Suppressor macrophage treated with lipopolysaccharide for 1 hour (primary cell): Measurements from ENCODE around the gene HCK.
A peak's percentile ranks its signal among the peaks of the same experiment; 100 is the strongest.

Experiments used
- DNase-seq, 3 donors: peaks; one replicate each; pipeline ENCODE4 v3.0.0-alpha.2; 2020 to 2022

Gene HCK

DNA sequence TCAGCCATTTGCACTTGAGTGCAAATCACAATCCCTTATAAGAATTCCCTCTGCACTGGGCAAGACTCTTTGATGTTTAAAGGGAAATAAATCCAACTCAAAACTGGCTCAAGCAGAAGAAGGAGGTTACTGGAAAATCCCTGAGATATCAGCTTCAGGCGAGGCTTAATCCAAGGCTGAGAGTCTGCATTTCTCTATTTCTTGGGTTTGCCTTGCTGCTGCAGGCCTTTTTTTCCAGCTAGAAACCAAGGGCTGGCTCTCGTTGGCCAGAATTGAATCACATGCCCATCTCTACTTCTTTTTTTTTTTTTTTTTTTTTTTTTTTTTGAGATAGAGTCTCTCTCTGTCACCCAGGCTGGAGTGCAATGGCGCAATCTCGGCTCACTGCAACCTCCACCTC lies 11.7 kb downstream of the HCK start:
- peak; percentile 79 to 84 (median 82) for DNase-seq

DNA sequence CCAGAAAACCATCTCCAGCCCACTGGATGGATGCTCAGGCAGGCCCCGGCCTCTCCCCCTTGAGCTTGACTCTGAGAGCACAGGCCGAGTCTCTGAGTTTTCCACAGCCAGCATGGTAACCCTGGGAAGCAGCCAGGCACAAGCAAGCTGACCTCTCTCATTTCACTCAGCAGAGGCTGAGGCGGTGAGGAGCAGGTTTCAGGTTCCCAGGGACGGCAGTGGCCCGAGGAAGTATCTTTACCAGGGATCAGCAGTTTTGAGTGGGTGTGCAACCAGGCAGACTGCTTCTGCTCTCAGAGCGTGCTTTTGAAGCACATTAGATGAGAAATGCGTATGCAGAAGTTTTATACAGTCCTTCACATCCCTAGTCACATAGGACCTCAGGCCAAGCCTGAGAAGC lies 12.6 kb downstream of the HCK start:
- DNase-seq = peak; percentile 50 to 64 (median 56)

- DNase-seq = no peak
These were observed 15.3 kb downstream of the HCK start for GRCh38 chr20:32067234-32067821.

DNA sequence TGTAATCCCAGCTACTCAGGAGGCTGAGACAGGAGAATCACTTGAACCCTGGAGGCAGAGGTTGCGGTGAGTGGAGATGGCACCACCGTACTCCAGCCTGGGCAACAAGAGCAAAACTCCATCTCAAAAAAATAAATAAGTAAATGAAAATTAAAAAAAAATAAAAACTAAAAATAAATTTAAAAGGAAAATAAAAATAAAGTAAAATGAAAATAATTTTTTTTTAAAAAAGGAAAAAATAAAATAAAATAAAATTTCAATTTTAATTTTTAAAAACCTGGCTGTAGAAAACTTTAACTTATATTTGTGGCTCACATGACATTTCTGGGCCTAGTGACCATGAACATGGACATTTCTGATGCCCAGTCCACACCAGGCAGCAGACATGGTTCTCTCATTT lies 16.1 kb downstream of the HCK start:
- DNase-seq = no peak

- no peak for DNase-seq
These were observed 17.7 kb downstream of the HCK start for GRCh38 chr20:32069711-32070110.

DNA sequence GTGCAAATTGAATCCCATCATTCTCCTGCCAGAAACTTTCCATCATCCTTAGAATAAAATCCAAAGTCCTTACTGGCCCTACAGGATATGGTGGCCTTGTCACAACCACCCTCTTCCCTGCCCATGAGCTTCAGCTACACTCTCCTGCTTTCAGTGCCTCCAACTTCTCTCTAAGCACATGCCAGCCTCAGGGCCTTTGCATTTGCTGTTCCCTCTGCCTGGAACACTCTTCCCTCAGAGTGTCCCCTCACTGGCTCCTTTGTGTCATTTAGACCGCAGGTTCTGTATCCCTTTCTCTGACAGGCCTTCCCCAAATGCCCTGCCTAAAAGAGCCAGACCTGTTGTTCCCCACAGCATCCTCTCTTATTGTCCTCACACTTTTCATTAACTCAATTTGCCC lies 18.2 kb downstream of the HCK start:
- DNase-seq = no peak

- DNase-seq = no peak
These were observed 18.7 kb downstream of the HCK start for GRCh38 chr20:32070690-32071213.

DNA sequence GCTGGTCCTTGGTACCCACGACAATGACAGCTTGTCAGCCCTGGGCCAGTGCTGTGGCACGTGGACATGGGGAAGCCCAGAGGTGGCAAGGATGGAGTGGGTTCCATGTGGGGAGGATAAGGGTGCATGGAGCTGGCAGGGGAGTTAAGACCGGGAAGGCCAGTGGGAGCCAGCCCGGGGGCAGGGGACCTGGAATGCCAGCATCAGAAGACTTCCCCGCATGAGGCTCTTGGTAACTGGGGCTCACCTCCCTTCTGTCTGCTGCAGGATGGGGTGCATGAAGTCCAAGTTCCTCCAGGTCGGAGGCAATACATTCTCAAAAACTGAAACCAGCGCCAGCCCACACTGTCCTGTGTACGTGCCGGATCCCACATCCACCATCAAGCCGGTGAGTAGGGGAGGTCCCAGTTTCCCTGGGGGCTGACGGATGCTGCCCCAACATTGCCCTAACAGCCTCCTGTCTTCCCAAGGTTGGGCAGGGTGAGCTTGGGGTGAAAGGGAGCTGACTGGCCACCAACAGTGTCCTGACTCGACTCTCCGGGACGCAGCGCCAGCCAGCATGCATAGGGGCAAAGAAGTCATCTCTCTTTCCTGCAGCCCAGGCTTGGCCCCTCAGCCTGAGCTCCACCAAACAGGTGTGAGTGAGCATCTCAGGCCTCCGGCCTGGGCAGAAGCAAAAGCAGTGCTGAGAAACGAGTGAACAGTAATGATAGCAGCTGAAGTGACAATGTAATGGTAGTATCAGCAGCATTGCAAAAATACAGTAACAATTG lies 19.5 kb downstream of the HCK start:
- no peak for DNase-seq

GRCh38 chr20:32072168-32072750 lies 20.2 kb downstream of the HCK start:
- no peak for DNase-seq

DNA sequence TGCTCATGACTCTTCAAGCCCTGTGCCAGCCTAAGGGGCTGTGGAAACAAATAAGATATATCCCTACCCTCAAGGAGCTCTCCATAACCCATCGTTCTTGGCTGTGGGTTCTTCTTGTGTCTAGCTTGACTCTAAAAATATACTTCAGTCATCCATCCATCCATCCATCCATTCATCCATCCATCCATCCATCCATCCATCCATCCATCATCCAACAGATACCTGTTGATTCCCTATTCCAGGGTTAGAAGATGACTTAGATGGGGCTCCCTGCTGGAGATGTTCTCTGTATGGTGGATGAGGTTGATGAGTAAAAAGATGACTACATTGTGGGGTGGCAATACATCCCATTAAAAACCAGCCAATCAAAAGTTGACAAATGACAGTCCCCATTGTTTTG lies 23.5 kb downstream of the HCK start:
- DNase-seq = no peak

DNA sequence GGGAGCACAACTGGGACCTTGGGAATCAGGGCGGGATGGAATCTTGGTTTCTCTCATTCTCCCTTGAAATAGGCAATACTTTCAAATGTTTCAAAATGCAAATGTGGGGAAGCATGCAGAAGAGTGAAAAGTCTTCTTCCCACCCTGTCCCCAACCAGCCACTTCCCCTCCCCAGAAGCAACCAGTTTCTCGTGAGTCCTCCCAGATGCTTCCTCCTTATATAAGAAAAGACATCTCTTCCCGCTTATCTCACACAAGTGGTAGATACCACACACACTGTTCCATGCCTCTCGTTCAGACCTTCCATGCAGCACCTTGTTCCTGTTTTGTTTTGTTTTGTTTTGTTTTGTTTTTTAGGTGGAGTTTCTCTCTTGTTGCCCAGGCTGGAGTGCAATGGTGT lies 25.1 kb downstream of the HCK start:
- peak; percentile 58 to 61 (median 60) for DNase-seq

DNA sequence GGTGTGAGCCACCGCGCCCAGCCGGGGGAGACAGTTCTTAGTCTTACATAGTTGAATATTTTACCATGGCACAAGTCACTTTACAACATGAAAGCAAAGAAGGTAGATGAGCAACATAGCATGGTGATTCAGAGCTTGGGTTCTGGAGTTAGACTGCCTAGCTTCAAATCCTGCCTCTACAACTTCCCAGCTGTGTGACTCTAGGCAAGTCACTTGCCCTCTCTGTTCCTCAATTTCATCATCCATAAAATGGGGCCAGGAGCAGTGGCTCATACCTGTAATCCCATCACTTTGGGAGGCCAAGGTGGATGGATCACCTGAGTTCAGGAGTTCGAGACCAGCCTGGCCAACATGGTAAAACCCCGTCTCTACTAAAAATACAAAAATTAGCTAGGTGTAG lies 26.3 kb downstream of the HCK start:
- DNase-seq = no peak

GRCh38 chr20:32078791-32079190 lies 26.7 kb downstream of the HCK start:
- DNase-seq = no peak

GRCh38 chr20:32079655-32080109 lies 27.6 kb downstream of the HCK start:
- DNase-seq = no peak

DNA sequence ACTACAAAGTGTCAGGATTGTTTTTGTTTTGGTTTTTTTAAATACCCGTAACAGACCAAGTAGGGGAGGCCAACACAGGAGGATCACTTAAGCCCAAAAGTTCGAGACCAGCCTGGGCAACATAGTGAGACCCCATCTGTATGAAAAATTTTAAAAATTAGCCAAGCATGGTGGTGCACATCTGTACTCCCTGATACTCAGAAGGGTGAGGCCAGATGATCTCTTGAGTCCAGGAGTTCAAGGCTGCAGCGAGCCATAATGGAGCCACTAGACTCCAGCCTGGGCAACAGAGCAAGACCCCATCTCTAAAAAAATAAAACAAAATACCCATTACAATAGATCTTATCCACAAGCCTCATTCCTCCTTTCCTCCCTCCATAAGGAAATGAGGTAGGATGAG lies 28.7 kb downstream of the HCK start:
- no peak for DNase-seq

DNA sequence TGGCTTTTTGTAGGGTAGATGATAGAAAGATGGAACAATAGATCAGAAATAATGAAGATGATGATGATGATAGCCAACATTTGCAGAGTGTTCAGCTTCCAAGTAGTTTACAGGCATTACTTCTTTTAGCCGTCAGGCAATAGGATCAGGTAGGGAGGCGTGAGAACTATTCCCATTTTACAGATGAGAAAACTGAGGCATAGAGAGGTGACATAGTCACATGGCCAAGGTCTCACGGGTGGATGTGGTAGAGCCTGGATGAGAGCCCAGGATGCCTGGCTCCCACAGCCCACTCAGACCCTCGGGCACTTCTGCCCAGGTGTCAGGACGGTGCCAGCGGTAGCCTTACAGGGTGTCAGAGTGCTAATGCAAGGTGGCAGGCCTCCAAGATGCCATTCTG lies 31.4 kb downstream of the HCK start:
- DNase-seq = no peak

DNA sequence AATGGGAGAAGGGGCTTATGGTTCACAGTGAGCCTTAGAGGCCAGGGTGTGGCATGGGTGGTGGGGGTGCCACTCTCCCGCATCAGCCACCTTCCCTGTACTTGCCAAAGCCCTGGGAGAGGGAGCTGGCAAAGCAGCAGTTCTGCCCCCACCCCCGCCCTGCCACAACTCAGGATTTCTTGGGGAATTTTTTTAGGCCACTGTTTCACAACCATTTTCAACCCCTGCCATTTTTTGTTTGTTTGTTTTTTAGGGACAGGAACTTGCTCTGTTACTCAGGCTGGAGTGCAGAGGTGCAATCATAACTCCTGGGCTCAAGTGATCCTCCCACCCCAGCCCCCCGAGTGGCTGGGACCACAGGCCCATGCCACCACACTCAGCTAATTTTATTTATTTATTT lies 35.0 kb downstream of the HCK start:
- DNase-seq = peak; percentile 62 to 74 (median 68)

DNA sequence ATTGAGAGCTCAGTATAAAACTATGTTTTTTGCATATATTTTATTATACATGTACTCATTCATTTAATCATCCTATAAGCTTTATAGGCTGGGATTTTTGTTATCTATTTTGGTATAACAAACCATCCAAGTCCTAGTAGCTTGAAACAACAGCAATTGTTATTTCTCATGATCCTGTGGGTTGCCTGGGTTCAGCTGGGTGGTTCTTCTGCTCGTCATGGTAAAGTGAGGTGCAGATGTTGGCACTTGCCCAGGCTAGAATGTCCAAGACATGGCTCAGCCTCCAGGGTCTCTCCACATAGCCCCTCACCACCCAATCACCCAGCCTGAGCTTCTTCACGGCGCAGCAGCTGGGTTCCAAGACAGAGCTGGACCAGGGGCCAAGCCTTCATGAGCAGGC lies 36.7 kb downstream of the HCK start:
- DNase-seq = no peak

DNA sequence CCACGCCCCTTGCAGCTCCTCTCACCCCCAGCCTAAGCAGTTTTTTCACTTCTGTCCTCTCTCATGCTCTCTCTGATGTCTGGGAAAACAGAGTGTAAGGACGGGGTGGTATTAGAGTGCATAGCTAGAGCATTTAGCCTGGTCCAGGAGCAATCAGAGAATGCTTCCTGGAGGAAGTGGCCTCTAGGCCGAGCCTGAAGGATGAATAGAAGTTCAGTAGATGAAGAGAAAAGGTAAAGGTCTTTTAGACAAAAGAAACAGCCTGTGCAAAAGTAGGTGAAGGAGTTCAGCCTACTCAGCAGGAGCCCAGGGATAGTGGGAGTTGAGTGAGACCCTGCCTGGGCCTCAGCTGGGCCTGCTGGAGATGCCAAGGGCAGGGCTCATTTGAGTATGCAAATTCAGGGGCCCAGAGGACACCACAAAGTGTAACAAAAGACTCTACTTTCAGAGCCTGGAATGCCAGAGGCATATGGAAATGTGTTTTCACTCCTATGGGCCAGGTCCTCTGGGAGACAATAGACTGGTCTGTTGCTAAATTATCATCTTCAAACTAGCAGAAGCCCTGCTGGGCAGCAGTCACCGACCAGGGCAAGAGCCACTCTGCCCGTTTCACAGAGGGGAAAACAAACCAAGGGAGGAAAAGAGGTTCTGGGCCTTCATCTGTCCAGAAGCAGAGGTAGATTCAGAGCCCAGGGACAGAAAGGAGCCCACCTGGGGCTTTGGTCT lies 37.8 kb downstream of the HCK start:
- no peak for DNase-seq

GRCh38 chr20:32091888-32092346 lies 39.9 kb downstream of the HCK start:
- DNase-seq = peak; percentile 83 to 89 (median 89)

DNA sequence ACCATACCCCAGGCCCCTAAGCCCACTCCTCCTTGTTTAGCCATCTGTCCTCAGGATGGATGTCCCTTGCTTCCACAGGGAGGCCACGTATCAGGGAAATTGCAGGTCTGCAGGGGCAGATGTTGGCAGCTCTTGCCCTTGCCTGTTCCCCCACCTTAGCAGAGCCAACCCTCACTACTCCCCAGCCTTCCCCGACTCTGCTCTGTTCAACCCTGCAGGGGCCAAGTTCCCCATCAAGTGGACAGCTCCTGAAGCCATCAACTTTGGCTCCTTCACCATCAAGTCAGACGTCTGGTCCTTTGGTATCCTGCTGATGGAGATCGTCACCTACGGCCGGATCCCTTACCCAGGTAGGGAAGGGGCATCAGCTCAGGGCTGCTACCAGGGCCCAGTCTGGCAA lies 46.7 kb downstream of the HCK start:
- DNase-seq = no peak

DNA sequence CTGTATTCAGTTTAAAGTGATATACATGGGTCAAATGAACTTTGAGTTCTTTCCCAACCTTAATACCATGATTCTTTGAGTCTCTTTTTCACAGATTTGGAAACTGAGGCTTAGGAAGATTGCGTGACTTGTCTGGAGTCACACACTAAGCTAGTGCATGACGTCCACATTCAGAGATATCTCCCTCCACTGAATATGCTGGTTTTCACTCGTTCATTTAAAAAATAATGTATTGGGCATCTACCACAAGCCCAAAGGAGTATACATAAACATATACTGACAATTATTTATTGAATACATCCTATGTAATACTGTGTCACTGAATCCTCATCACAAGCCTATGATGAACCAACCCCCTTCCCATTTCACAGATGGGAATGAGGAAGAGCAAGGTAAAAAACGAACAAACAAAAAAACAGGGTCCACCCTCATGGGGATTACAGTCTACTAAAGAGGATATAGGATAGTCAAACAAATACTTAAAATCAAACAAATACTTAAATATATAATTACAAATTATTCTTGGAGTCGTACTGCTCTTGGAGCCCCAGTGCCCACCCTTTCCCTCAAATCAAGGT lies 56.9 kb downstream of the HCK start:
- no peak for DNase-seq
